Activated T-cell treated with anti-CD3 and anti-CD28 coated beads for 48 hours (primary cell): Measurements from ENCODE around the gene OSBP.

Source experiments
- DNase-seq: peaks from one replicate; pipeline ENCODE4 v3.0.0-alpha.2; 2020; ENCODE audit warnings: low read depth

The OSBP gene

GRCh38 chr11:59607703-59608454 lies 7.7 kb downstream of the OSBP start:
- no peak for DNase-seq

- no peak for DNase-seq
Observed at GRCh38 chr11:59602432-59602831, 13.1 kb downstream of the OSBP start.

- no peak for DNase-seq
Observed at GRCh38 chr11:59601788-59602187, 13.8 kb downstream of the OSBP start.

GRCh38 chr11:59600636-59601035 lies 14.9 kb downstream of the OSBP start:
- no peak for DNase-seq

GRCh38 chr11:59600234-59600633 lies 15.3 kb downstream of the OSBP start:
- DNase-seq = no peak

- DNase-seq = no peak
Observed at GRCh38 chr11:59598961-59599360, 16.6 kb downstream of the OSBP start.

GRCh38 chr11:59584294-59584693 lies 31.3 kb downstream of the OSBP start:
- no peak for DNase-seq

GRCh38 chr11:59582006-59582405 lies 33.6 kb downstream of the OSBP start:
- DNase-seq = no peak

- no peak for DNase-seq
Observed at GRCh38 chr11:59578369-59578768, 37.2 kb downstream of the OSBP start.

- no peak for DNase-seq
Observed at GRCh38 chr11:59575505-59575904, 40.1 kb downstream of the OSBP start.

GRCh38 chr11:59574932-59575502 lies 40.6 kb downstream of the OSBP start:
- no peak for DNase-seq

GRCh38 chr11:59574467-59574866 lies 41.1 kb downstream of the OSBP start:
- no peak for DNase-seq

- no peak for DNase-seq
Observed at GRCh38 chr11:59573216-59573615, 42.4 kb downstream of the OSBP start.

GRCh38 chr11:59572091-59572490 lies 43.5 kb downstream of the OSBP start:
- no peak for DNase-seq

- no peak for DNase-seq
Observed at GRCh38 chr11:59562292-59562691, 53.3 kb downstream of the OSBP start.

GRCh38 chr11:59560702-59561473 lies 54.7 kb downstream of the OSBP start:
- peak; percentile 79 for DNase-seq

GRCh38 chr11:59560290-59560701 lies 55.3 kb downstream of the OSBP start:
- peak; percentile 71 for DNase-seq

- no peak for DNase-seq
Observed at GRCh38 chr11:59559886-59560285, 55.7 kb downstream of the OSBP start.

- no peak for DNase-seq
Observed at GRCh38 chr11:59558270-59558643, 57.3 kb downstream of the OSBP start.

- DNase-seq = no peak
Observed at GRCh38 chr11:59556917-59557348, 58.6 kb downstream of the OSBP start.

- peak; percentile 79 for DNase-seq
Observed at GRCh38 chr11:59556115-59556916, 59.3 kb downstream of the OSBP start.

GRCh38 chr11:59555601-59556114 lies 59.9 kb downstream of the OSBP start:
- DNase-seq = no peak
